ENCODE results near the gene LRGUK.
"Not testable (repeated sequence)": the region's sequence is repeated elsewhere in the genome, so short reads cannot be mapped to it uniquely, and the experiment has no call there.

LRGUK gene, protein sequence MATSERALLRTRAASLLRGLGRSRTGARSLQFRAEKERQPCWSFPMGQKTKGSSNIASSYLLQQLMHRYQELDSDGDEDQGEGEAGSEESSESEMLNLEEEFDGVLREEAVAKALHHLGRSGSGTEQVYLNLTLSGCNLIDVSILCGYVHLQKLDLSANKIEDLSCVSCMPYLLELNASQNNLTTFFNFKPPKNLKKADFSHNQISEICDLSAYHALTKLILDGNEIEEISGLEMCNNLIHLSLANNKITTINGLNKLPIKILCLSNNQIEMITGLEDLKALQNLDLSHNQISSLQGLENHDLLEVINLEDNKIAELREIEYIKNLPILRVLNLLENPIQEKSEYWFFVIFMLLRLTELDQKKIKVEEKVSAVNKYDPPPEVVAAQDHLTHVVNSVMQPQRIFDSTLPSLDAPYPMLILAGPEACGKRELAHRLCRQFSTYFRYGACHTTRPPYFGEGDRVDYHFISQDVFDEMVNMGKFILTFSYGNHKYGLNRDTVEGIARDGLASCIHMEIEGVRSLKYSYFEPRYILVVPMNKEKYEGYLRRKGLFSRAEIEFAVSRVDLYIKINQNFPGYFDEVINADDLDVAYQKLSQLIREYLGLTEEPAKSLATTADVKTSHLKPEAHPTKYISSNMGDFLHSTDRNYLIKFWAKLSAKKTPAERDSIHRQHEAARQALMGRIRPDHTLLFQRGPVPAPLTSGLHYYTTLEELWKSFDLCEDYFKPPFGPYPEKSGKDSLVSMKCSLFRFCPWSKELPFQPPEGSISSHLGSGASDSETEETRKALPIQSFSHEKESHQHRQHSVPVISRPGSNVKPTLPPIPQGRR

DNA sequence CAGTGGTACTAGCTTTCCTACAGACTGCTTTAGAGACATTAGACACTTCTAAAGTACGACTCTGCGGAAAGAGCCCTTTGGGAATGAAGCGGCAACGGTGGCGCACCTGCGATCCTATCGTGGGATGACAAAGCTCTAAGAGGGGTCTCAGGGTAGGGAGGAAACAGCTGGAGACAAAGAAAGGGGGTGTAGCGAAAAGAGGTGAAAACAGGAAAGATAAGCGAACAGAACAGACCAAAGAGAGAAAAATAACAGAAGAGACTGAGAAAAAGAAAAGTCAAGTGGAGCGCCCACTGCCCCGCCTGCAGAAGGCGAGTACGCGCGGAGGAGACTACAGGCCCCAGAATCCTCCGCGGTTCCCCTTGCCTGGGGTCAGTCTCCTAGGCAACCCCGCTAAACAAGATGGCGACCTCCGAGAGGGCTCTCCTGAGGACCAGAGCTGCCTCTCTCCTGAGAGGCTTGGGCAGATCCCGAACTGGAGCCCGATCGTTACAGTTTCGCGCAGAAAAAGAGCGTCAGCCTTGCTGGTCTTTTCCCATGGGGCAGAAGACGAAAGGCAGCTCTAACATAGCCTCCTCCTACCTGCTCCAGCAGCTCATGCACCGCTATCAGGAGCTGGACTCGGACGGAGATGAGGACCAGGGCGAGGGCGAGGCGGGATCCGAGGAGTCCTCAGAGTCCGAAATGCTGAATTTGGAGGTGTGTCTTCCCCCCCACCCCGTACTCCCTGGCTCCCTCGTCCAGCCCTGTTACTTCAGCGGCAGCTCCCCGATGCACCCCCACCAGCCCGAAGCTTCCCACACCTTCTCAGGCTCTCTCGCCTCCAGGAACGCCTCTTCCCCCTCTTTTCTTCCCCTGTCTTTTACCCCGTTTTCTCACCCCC is at the start of gene LRGUK:
Gene LRGUK, plus strand, starts transcription at position 375 of the 883 bp plus-strand sequence. Its CDS starts 28 bp downstream, at position 403.
- peak; percentile 79 to 80 for DNase-seq

DNA sequence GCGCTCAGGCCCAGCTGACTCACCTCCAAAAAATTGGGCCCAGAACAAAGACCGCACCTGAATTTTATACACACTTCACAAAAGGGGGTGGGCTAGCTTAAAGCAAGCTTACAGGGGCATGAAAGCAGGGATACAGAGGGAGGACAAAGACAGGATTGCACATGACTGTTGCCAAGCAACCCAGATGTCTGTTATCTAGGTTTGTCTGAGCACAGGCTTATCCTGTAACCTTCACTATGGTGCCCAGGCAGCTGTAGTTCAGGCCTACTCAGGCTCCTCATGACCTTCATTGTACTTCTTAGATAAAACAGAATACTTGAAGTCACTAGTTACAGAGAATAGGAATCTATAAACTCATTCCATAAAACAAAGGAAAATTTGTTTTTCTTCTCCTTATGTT is 49.6 kb upstream of the LRGUK start:
- DNase-seq: not testable (repeated sequence)

- no peak for DNase-seq
Observed at GRCh38 chr7:134078991-134079390, 48.1 kb upstream of the LRGUK start.

GRCh38 chr7:134081695-134082094 is 45.4 kb upstream of the LRGUK start:
- DNase-seq: no peak

DNA sequence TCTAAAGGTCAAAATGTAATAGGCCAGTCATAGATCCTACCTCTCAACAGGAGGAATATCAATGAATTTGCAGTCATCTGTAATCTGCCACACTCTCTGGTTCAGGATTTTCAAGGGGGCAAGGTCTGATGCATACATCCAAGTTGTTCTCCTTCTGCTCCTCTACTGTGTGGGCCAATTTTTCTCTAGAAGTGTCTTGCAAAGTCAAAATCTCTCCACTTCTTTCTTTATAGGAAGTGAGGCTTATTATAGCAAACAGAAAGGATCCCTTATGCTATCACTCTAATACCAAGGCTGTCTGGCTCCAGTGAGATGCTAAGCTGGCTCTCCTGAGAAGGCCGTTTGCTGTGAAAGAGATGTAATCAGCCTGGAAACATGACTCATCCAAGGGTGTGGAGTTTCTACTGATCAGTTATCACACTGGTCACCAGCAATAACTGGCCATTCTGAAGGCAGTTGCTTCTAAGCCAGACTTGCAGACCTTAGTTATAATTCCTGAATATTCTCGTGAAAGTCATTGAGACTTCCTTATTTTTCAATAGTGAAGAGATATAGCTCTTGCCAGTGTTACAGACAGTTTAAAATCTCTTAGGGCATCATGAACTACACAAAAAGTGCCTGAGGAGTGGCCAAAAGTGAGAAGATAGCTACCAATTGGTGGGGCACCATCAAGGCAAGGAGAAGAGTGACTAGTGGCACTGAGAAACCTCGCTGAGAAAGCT is 43.2 kb upstream of the LRGUK start:
- DNase-seq: no peak

- DNase-seq: no peak
Observed at GRCh38 chr7:134084488-134085144, 42.5 kb upstream of the LRGUK start.

GRCh38 chr7:134085311-134085710 is 41.8 kb upstream of the LRGUK start:
- no peak for DNase-seq

GRCh38 chr7:134086998-134087735 is 40.0 kb upstream of the LRGUK start:
- no peak for DNase-seq

GRCh38 chr7:134088199-134088598 is 38.9 kb upstream of the LRGUK start:
- DNase-seq: no peak

DNA sequence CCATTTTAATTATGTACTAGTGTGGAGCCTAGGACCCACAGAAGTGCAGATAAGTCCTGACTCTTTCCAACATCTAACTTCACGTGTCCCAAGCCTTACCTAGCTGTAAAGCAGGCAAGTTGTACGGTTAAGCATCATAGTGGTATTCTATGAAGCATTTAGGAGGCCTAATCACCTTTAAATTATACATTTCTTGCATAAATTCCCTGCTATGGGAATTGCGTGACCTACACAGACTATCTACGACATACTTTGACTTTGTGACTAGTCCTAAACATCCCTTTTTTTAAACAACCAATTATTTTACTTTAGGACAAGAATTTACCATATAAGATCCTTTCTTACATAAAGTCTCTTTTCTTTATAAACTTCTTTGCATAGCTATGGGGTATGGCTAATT is 37.7 kb upstream of the LRGUK start:
- DNase-seq: no peak

DNA sequence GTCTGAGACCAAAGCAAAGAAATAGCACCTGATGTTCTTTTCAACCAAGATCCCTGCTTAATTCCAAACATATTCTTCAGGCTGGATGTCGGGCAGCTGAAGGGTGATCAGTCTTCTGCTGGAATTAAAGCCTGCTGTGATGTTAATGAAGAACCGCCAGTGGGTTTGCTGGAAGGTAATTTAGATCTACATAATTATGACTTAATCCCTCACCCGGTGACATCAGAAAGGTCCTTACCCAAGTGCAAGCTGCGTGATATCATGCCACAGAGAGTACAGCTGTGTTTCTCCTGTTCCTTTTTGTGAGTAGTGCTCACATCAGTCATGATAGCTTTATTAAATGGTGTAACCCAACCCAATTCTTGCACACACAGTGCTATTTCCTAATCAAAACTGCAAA is 29.1 kb upstream of the LRGUK start:
- DNase-seq: no peak

- no peak for DNase-seq
Observed at GRCh38 chr7:134101716-134102115, 25.4 kb upstream of the LRGUK start.

- DNase-seq: no peak
Observed at GRCh38 chr7:134104166-134104565, 23.0 kb upstream of the LRGUK start.

- no peak for DNase-seq
Observed at GRCh38 chr7:134105841-134106240, 21.3 kb upstream of the LRGUK start.

GRCh38 chr7:134108802-134109201 is 18.3 kb upstream of the LRGUK start:
- DNase-seq: no peak

GRCh38 chr7:134113655-134114054 is 13.5 kb upstream of the LRGUK start:
- DNase-seq: no peak

DNA sequence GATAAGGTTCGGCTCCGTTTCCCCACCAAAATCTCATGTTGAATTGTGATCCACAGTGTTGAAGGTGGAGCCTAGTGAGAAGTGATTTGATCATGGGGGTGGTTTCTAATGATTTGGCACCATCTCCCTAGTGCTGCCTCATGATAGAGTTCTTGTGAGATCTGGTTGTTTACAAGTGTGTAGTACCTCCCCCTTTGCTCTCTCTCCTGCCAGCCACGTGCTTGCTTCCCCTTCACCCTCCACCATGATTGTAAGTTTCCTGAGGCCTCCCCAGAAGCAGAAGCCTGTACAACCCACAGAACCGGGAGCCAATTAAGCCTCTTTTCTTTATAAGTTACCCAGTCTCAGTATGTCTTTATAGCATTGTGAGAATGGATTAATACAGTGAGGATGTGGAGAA is 12.1 kb upstream of the LRGUK start:
- no peak for DNase-seq

DNA sequence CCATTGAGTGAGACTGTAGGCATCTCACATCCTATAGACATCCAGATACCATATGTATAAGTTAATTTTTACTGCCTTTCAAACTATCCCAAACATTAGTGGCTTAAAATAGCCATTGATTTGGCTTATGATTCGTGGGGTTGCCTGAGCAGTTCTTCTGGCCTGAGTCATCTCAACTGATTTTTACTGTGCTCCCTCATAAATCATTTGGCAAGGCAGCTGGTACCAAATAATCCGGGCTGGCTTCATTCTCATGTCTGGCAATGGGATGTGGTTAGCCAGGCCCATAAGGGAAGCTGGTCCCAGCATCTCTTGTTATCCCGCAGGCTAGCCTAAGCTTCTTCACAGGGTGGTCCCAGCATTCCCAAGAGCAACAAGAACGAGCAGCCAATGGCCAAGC is 6.7 kb upstream of the LRGUK start:
- DNase-seq: no peak

DNA sequence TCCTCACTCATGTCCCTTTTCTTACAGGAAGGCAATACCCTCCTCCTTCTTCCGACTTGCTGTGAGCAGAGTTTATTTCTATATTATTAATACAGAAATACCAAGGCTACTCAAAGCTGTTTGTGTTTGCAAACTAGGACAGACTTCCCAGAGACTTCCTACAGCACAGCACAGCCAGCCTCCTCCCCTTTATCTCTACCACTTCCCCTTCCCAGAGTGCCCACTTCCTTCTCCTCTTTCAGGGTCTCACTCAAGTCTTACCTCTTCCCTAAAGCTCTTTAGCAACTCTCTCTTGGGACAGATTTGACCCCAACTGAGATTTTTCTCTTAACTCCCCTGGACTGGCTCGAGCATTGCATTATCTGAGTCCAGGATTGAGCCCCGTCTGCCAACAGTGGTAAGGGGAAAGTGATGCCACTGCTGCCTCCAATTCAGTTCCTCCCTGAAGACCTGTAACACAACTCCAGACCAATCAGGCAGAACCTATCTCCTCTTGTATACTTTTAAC is 5.5 kb upstream of the LRGUK start:
- no peak for DNase-seq

GRCh38 chr7:134122980-134123379 is 4.2 kb upstream of the LRGUK start:
- DNase-seq: no peak

- no peak for DNase-seq
Observed at GRCh38 chr7:134126146-134126545, 994 bp upstream of the LRGUK start.

Data from stimulated activated CD4-positive, alpha-beta T cell treated with anti-CD3 and anti-CD28 coated beads, Interleukin-2, amount 100 ng/mL, for 24 hours (primary cell).